Aorta (tissue), 5 donors: Measurements from ENCODE around the gene NOCT. TPM values are rescaled to one million over a fixed set of nuclear protein-coding genes. Genes with fewer than 3 reads are reported as not detected.

ENCODE experiments used
- ATAC-seq: fragments of 200-7000 bp; cut with Tn5 transposase; one replicate; pipeline ENCODE4 v1.9.1; 2022; ENCODE audit warnings: moderate library complexity; ENCODE audit not compliant: low FRiP score
- DNase-seq, 2 donors: peaks; one replicate each; pipeline ENCODE4 v3.0.0-alpha.2; 2020
- H3K27ac ChIP-seq, 2 donors: one replicate each; pipeline ENCODE4 v1.5.1; 2013; ENCODE audit warnings: low read length in 2 of 2, mild to moderate bottlenecking in 2 of 2, moderate library complexity in 2 of 2, control low read depth in 1 of 2, inconsistent platforms in 1 of 2, low read depth in 1 of 2
- H3K27me3 ChIP-seq, 2 donors: one replicate each; pipeline ENCODE4 v1.6.1; 2013; ENCODE audit warnings: control low read depth in 1 of 2, low read length in 1 of 2, mild to moderate bottlenecking in 1 of 2, moderate library complexity in 1 of 2; ENCODE audit not compliant: insufficient read depth in 2 of 2, control insufficient read depth in 1 of 2
- H3K36me3 ChIP-seq, 2 donors: one replicate each; pipeline ENCODE4 v1.6.1; 2013; ENCODE audit warnings: control low read depth in 1 of 2, low read length in 1 of 2, mild to moderate bottlenecking in 1 of 2; ENCODE audit not compliant: insufficient read depth in 2 of 2, control insufficient read depth in 1 of 2
- H3K4me1 ChIP-seq, 2 donors: one replicate each; pipeline ENCODE4 v1.6.1; 2013; ENCODE audit warnings: low read length in 2 of 2, control low read depth in 1 of 2, mild to moderate bottlenecking in 1 of 2, moderate library complexity in 1 of 2; ENCODE audit not compliant: insufficient read depth in 2 of 2, control insufficient read depth in 1 of 2
- H3K4me3 ChIP-seq, 2 donors: one replicate each; pipeline ENCODE4 v1.5.1; 2013; ENCODE audit warnings: low read length in 2 of 2, control low read depth in 1 of 2, mild to moderate bottlenecking in 1 of 2
- H3K9me3 ChIP-seq: one replicate; pipeline ENCODE4 v1.6.1; 2013; ENCODE audit warnings: mild to moderate bottlenecking, low read length; ENCODE audit not compliant: control insufficient read depth
- WGBS, 2 donors: extraction: QIAGEN DNeasy Blood & Tissue Kit; methylation state at CpG; one replicate each; pipeline ENCODE4 v1.1.7; 2013; 5-methylcytosine and 5-hydroxymethylcytosine counted together
- intact Hi-C, 2 donors: fragments of 100-400 bp; cut with DNase I; formaldehyde crosslinking; loops; one replicate each; pipeline versions ENCODE4 v1.14.2 to v1.15.0; 2022
- polyA plus RNA-seq, 2 donors: library from polyadenylated mRNA; stranded (reverse); fragments of 200-250 nt; gene quantifications; one replicate each; pipeline ENCODE4 v1.2.3, GENCODE V29; 2013
- total RNA-seq, 2 donors: library from RNA; stranded (reverse); fragmentation: NEBNext Ultra II Directional; extraction: Animal tissue kit (Norgen Biotek cat#: 25700); gene quantifications; one replicate each; pipeline ENCODE4 v1.2.1, GENCODE V29; 2021
- donor health status: healthy with polysubstance abuse.
- donor health status: Bipolar disorder and iron deficiency.
- donor health status: DM: no; HTN: no; CAD: no.
- donor health status: DM: no; HTN: no; CAD: no.
- donor health status: DM: yes; HTN: yes; CAD: no.

NOCT gene
- total and polyA plus RNA-seq, 4 donors = 0.20 to 6.9 (median 3.6) TPM

- no peaks in the 10 kb centered on the region for H3K36me3 ChIP-seq
- WGBS, 2 donors = 89 to 96% methylated on average over 4 of the region's 4 CpGs
- no peaks in the 10 kb centered on the region for H3K4me1 ChIP-seq
- intact Hi-C loops = no loop called here
- ATAC-seq (no peak), DNase-seq (no peak)
- no peak overlapping the region for H3K4me3 ChIP-seq
- H3K27me3 ChIP-seq = no peaks in the 10 kb centered on the region
- H3K27ac ChIP-seq = no peak overlapping the region
- H3K9me3 ChIP-seq = no peaks in the 10 kb centered on the region
Measured at GRCh38 chr4:139078926-139079325, 63.3 kb downstream of the NOCT start.

GRCh38 chr4:139082750-139083606, 67.4 kb downstream of the NOCT start:
- 0% methylated on average over 38 of the region's 38 CpGs for WGBS, 2 donors
- ATAC-seq = peak; percentile 94
- H3K27me3 ChIP-seq = no peaks in the 10 kb centered on the region
- H3K4me1 ChIP-seq = no peaks in the 10 kb centered on the region
- peak; percentile 96 to 97 for DNase-seq
- H3K36me3 ChIP-seq = no peaks in the 10 kb centered on the region
- peak overlapping the region; percentile 74 to 95 for H3K4me3 ChIP-seq
- H3K27ac ChIP-seq = peak overlapping the region in 1 of 2 donors; percentile 88
- intact Hi-C loops = loop anchor here (5.0 kb wide), 2 partner anchors 51 to 94 kb away; partner anchors contain the start of gene ELF2 (in 2 of the 2)
- no peaks in the 10 kb centered on the region for H3K9me3 ChIP-seq

- H3K36me3 ChIP-seq = no peaks in the 10 kb centered on the region
- peak overlapping the region; percentile 32 to 88 for H3K27ac ChIP-seq
Measured at GRCh38 chr4:139083607-139083955, 68.0 kb downstream of the NOCT start.

GRCh38 chr4:139083956-139084803, 68.6 kb downstream of the NOCT start:
- WGBS, 2 donors = 1 to 2% methylated on average over 58 to 68 of the region's 68 CpGs
- H3K36me3 ChIP-seq = no peaks in the 10 kb centered on the region
- H3K27ac ChIP-seq = peak overlapping the region; percentile 32 to 88
- H3K9me3 ChIP-seq = no peaks in the 10 kb centered on the region
- no peaks in the 10 kb centered on the region for H3K27me3 ChIP-seq
- peak overlapping the region; percentile 74 to 95 for H3K4me3 ChIP-seq
- no peaks in the 10 kb centered on the region for H3K4me1 ChIP-seq
- intact Hi-C loops = loop anchor here (5.0 kb wide), 2 partner anchors 52 to 93 kb away; partner anchors contain the start of gene ELF2 (in 2 of the 2)
- ATAC-seq (peak; percentile 91), DNase-seq (peak; percentile 92 to 94)

More at GRCh38 chr4:139083607-139083955, 68.0 kb downstream of the NOCT start:
- H3K27me3 ChIP-seq = no peaks in the 10 kb centered on the region
- no peaks in the 10 kb centered on the region for H3K9me3 ChIP-seq
- DNase-seq (peak; percentile 77 to 86), ATAC-seq (peak; percentile 80)
- intact Hi-C loops = loop anchor here (5.0 kb wide), 2 partner anchors 51 to 94 kb away; partner anchors contain the start of gene ELF2 (in 2 of the 2)
- H3K4me1 ChIP-seq = no peaks in the 10 kb centered on the region
- 0% methylated on average over 34 of the region's 34 CpGs for WGBS, 2 donors
- peak overlapping the region; percentile 74 to 95 for H3K4me3 ChIP-seq

GRCh38 chr4:139084804-139085093, 69.2 kb downstream of the NOCT start:
- H3K27me3 ChIP-seq = no peaks in the 10 kb centered on the region
- peak overlapping the region in 1 of 2 donors; percentile 20 for H3K27ac ChIP-seq
- peak overlapping the region; percentile 74 to 95 for H3K4me3 ChIP-seq
- no peaks in the 10 kb centered on the region for H3K9me3 ChIP-seq
- 2 to 3% methylated on average over 2 of the region's 2 CpGs for WGBS, 2 donors
- no peaks in the 10 kb centered on the region for H3K4me1 ChIP-seq
- DNase-seq (no peak), ATAC-seq (no peak)
- H3K36me3 ChIP-seq = no peaks in the 10 kb centered on the region
- intact Hi-C loops = loop anchor here (5.0 kb wide), 2 partner anchors 52 to 93 kb away; partner anchors contain the start of gene ELF2 (in 2 of the 2)

- 39 to 42% methylated on average over 5 of the region's 5 CpGs for WGBS, 2 donors
- H3K9me3 ChIP-seq = no peaks in the 10 kb centered on the region
- H3K36me3 ChIP-seq = no peaks in the 10 kb centered on the region
- DNase-seq (no peak), ATAC-seq (no peak)
- H3K4me3 ChIP-seq = no peak overlapping the region
- intact Hi-C loops = no loop called here
- no peak overlapping the region for H3K27ac ChIP-seq
- no peaks in the 10 kb centered on the region for H3K4me1 ChIP-seq
- no peaks in the 10 kb centered on the region for H3K27me3 ChIP-seq
Measured at GRCh38 chr4:139085141-139085540, 69.6 kb downstream of the NOCT start.

GRCh38 chr4:139092271-139092670, 76.7 kb downstream of the NOCT start:
- Histone ChIP-seq H3K27me3 (no peaks in the 10 kb centered on the region), H3K9me3 (no peaks in the 10 kb centered on the region), H3K36me3 (no peaks in the 10 kb centered on the region), H3K4me3 (no peak overlapping the region), H3K27ac (no peak overlapping the region), H3K4me1 (no peaks in the 10 kb centered on the region)
- WGBS, 2 donors = 83 to 87% methylated on average over 12 of the region's 12 CpGs
- DNase-seq = no peak
- intact Hi-C loops = no loop called here
- ATAC-seq = no peak
